ENCODE data around the gene AKIRIN2. TPM values are rescaled to one million over a fixed set of nuclear protein-coding genes. Genes with fewer than 3 reads are reported as not detected.
"Not testable (repeated sequence)": the region's sequence is repeated elsewhere in the genome, so short reads cannot be mapped to it uniquely, and the experiment has no call there.

The AKIRIN2 gene
- total RNA-seq, 2 experiments from 2014 or later, result 91.0 to 92.5 TPM

- Mint-ChIP-seq H3K9me3 (no peaks in the 10 kb centered on the region), H3K36me3 (ENCODE audit: low read depth) (no peaks in the 10 kb centered on the region), H3K4me1 (ENCODE audit: low read depth) (no peaks in the 10 kb centered on the region), H3K4me3 (no peak overlapping the region), H3K27ac (no peak overlapping the region), H3K27me3 (no peaks in the 10 kb centered on the region)
- no peak overlapping the region for H3K27ac ChIP-seq (ENCODE audit: low read depth in 1 of 2, low read length in 2 of 2)
- H3K4me3 ChIP-seq (ENCODE audit: low read length), result no peak overlapping the region
- TF ChIP-seq CTCF (IDR thresholded peaks at IDR 0.05), result no peak
- peaks cover under 1% of the 10 kb centered on the region for H3K4me1 ChIP-seq (ENCODE audit: insufficient read depth, low read length)
- intact Hi-C loops (cut with DNase I, micrococcal nuclease), result no loop called here
- ChIA-PET CTCF (no interaction called here), POLR2A (no interaction called here)
- no peaks in the 10 kb centered on the region for H3K27me3 ChIP-seq (ENCODE audit: control insufficient read depth in 1 of 2, insufficient read depth in 2 of 2, low read length in 2 of 2)
- no peaks in the 10 kb centered on the region for H3K36me3 ChIP-seq (ENCODE audit: insufficient read depth, low read length)
- DNase-seq, result peak in 2 of 14 experiments; percentile 28 to 48
- no peak for ATAC-seq (ENCODE audit: poor library complexity)
- no peaks in the 10 kb centered on the region for H3K9me3 ChIP-seq (ENCODE audit: control insufficient read depth in 1 of 2, insufficient read depth in 1 of 2, low read length in 2 of 2)
Observed at GRCh38 chr6:87710090-87710489, 8.1 kb upstream of the AKIRIN2 start.

GRCh38 chr6:87708581-87709427 is 6.8 kb upstream of the AKIRIN2 start:
- H3K27ac ChIP-seq (ENCODE audit: low read depth in 1 of 2, low read length in 2 of 2); ATAC-seq (ENCODE audit: poor library complexity); H3K27me3 ChIP-seq (ENCODE audit: control insufficient read depth in 1 of 2, insufficient read depth in 2 of 2, low read length in 2 of 2); H3K36me3 ChIP-seq (ENCODE audit: insufficient read depth, low read length); H3K27me3 Mint-ChIP-seq; H3K9me3 Mint-ChIP-seq; H3K4me1 ChIP-seq (ENCODE audit: insufficient read depth, low read length); DNase-seq; H3K27ac Mint-ChIP-seq; POLR2A ChIA-PET; CTCF ChIA-PET; H3K9me3 ChIP-seq (ENCODE audit: control insufficient read depth in 1 of 2, insufficient read depth in 1 of 2, low read length in 2 of 2); H3K36me3 Mint-ChIP-seq (ENCODE audit: low read depth); H3K4me1 Mint-ChIP-seq (ENCODE audit: low read depth); H3K4me3 Mint-ChIP-seq; H3K4me3 ChIP-seq (ENCODE audit: low read length): not testable (repeated sequence)
- intact Hi-C loops (cut with DNase I, micrococcal nuclease), result loop anchor here (10.0 kb wide), 2 partner anchors 234 to 384 kb away; partner anchors contain the start of genes GJB7 (in 1 of the 2), SLC35A1 (in 1 of the 2) and SMIM8 (in 1 of the 2)

- Mint-ChIP-seq H3K4me3 (no peak overlapping the region), H3K27me3 (no peaks in the 10 kb centered on the region), H3K9me3 (no peaks in the 10 kb centered on the region), H3K4me1 (ENCODE audit: low read depth) (peaks cover 10% of the 10 kb centered on the region), H3K36me3 (ENCODE audit: low read depth) (peaks cover 9% of the 10 kb centered on the region), H3K27ac (no peak overlapping the region)
- CTCF ChIA-PET, result no interaction called here
- Histone ChIP-seq H3K27me3 (ENCODE audit: control insufficient read depth in 1 of 2, insufficient read depth in 2 of 2, low read length in 2 of 2) (no peaks in the 10 kb centered on the region), H3K36me3 (ENCODE audit: insufficient read depth, low read length) (no peaks in the 10 kb centered on the region), H3K4me1 (ENCODE audit: insufficient read depth, low read length) (peaks cover 2% of the 10 kb centered on the region), H3K4me3 (ENCODE audit: low read length) (no peak overlapping the region), H3K9me3 (ENCODE audit: control insufficient read depth in 1 of 2, insufficient read depth in 1 of 2, low read length in 2 of 2) (no peaks in the 10 kb centered on the region), H3K27ac (ENCODE audit: low read depth in 1 of 2, low read length in 2 of 2) (no peak overlapping the region)
- DNase-seq, result no peak
- TF ChIP-seq CTCF (IDR thresholded peaks at IDR 0.05), result no peak
- intact Hi-C loops (cut with DNase I, micrococcal nuclease), result loop anchor here (10.0 kb wide), 2 partner anchors 232 to 382 kb away; partner anchors contain the start of genes GJB7 (in 1 of the 2), SLC35A1 (in 1 of the 2) and SMIM8 (in 1 of the 2)
- no peak for ATAC-seq (ENCODE audit: poor library complexity)
- POLR2A ChIA-PET, result interaction anchor here (1.1 kb wide), 1 partner anchor 12 kb away, joined by 5 read pairs; no protein-coding TSS in a partner anchor
Observed at GRCh38 chr6:87706187-87706966, 4.3 kb upstream of the AKIRIN2 start.
